ENCODE measurements around the gene BRICD5. TPM values are rescaled to one million over a fixed set of nuclear protein-coding genes. Genes with fewer than 3 reads are reported as not detected.

Gene BRICD5
- total RNA-seq, 1 experiment from 2014 or later: 17.1 TPM

DNA sequence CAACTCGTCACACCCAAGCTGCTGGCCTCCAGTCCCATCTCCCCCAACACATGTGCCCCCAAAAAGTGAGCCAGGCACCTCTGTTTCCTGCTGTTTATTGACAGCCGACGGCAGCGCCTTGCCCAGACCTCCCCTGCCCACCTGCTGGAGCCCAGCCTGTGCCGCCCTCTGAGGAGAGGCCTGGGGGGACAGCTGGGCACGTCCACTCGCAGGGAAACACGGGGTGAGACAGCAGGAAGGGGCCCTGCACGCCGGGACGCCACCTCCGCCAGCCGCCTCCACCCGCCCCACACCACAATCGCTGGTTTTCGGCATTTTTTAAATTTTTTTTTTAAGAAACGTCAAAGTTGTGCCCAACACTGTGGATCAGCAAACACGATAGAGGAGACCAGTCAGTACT lies 33.6 kb downstream of the BRICD5 start:
- no peak overlapping the region for H3K27ac ChIP-seq
- H3K4me1 ChIP-seq (replicated peaks; ENCODE audit: insufficient read depth): no peaks in the 10 kb centered on the region
- BruUV-seq (replicated peaks): no TSS peak
- no peaks in the 10 kb centered on the region; the same call in 1 of the 2 replicates for H3F3A ChIP-seq (ENCODE audit: insufficient read depth, low read depth)
- no peak for DNase-seq
- ChIA-PET POLR2A (ENCODE audit: unreplicated experiment) (no interaction called here), CTCF (no interaction called here)
- no peak overlapping the region for H3K4me2 ChIP-seq
- H3K9me3 ChIP-seq (ENCODE audit: insufficient read depth, low read depth): no peaks in the 10 kb centered on the region
- H3K9me2 ChIP-seq (ENCODE audit: insufficient read depth): no peaks in the 10 kb centered on the region
- TF ChIP-seq, protein P1, sequence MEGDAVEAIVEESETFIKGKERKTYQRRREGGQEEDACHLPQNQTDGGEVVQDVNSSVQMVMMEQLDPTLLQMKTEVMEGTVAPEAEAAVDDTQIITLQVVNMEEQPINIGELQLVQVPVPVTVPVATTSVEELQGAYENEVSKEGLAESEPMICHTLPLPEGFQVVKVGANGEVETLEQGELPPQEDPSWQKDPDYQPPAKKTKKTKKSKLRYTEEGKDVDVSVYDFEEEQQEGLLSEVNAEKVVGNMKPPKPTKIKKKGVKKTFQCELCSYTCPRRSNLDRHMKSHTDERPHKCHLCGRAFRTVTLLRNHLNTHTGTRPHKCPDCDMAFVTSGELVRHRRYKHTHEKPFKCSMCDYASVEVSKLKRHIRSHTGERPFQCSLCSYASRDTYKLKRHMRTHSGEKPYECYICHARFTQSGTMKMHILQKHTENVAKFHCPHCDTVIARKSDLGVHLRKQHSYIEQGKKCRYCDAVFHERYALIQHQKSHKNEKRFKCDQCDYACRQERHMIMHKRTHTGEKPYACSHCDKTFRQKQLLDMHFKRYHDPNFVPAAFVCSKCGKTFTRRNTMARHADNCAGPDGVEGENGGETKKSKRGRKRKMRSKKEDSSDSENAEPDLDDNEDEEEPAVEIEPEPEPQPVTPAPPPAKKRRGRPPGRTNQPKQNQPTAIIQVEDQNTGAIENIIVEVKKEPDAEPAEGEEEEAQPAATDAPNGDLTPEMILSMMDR (conservative IDR thresholded peaks at IDR 0.05): no peak
- no peak for TF ChIP-seq EZH2 (IDR thresholded peaks at IDR 0.05; ENCODE audit: low read depth)
- H3K79me2 ChIP-seq (ENCODE audit: low read depth): no peaks in the 10 kb centered on the region
- no peak overlapping the region for H2AFZ ChIP-seq
- intact Hi-C loops (cut with micrococcal nuclease; ENCODE audit: unreplicated experiment): no loop called here
- H3K36me3 ChIP-seq (ENCODE audit: low read depth): no peaks in the 10 kb centered on the region
- H3K27me3 ChIP-seq (ENCODE audit: insufficient read depth, low read depth): no peaks in the 10 kb centered on the region
- H4K20me1 ChIP-seq (ENCODE audit: insufficient read depth): 0 out of 2 replicates have a peak, but pooled peaks cover 5% of the 10 kb centered on the region
- H3K4me3 ChIP-seq: no peak overlapping the region

DNA sequence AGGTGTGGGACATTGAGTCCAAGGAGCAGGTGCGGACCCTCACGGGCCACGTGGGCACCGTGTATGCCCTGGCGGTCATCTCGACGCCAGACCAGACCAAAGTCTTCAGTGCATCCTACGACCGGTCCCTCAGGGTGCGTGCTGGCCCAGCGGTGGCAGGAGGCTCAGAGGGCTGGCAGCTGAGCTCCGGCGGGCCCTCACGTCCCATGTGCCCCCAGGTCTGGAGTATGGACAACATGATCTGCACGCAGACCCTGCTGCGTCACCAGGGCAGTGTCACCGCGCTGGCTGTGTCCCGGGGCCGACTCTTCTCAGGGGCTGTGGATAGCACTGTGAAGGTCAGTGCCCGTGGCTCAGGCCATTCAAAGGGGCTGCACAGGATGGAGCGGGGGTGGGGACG lies 34.6 kb downstream of the BRICD5 start:
- Histone ChIP-seq H3K79me2 (ENCODE audit: low read depth) (no peaks in the 10 kb centered on the region), H3K4me3 (no peak overlapping the region), H3K36me3 (ENCODE audit: low read depth) (no peaks in the 10 kb centered on the region), H3F3A (ENCODE audit: insufficient read depth, low read depth) (no peaks in the 10 kb centered on the region; the same call in 1 of the 2 replicates), H3K9me3 (ENCODE audit: insufficient read depth, low read depth) (no peaks in the 10 kb centered on the region), H3K4me2 (no peak overlapping the region), H3K9me2 (ENCODE audit: insufficient read depth) (no peaks in the 10 kb centered on the region), H3K27me3 (ENCODE audit: insufficient read depth, low read depth) (no peaks in the 10 kb centered on the region), H3K4me1 (replicated peaks; ENCODE audit: insufficient read depth) (no peaks in the 10 kb centered on the region), H2AFZ (no peak overlapping the region), H3K27ac (no peak overlapping the region), H4K20me1 (ENCODE audit: insufficient read depth) (peaks cover 7% of the 10 kb centered on the region; the same call in 1 of the 2 replicates)
- BruUV-seq (replicated peaks): no TSS peak
- ChIA-PET CTCF (no interaction called here), POLR2A (ENCODE audit: unreplicated experiment) (no interaction called here)
- DNase-seq: no peak
- TF ChIP-seq EZH2 (IDR thresholded peaks at IDR 0.05; ENCODE audit: low read depth): no peak
- TF ChIP-seq, protein P1 (conservative IDR thresholded peaks at IDR 0.05): no peak
- intact Hi-C loops (cut with micrococcal nuclease; ENCODE audit: unreplicated experiment): no loop called here

DNA sequence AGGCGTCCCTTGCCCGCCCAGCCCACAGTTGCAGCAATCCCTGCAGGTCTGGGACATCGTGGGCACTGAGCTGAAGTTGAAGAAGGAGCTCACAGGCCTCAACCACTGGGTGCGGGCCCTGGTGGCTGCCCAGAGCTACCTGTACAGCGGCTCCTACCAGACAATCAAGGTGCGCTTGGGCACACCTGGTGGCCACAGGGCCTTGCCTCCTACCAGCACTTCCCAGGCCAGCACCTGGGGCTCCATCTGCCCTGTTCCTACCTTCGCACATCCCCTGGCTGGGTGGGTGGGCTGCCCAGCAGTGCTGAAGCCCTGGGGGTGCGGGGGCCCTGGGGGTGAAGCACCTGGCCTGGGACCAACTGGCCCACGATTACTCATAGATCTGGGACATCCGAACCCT lies 35.2 kb downstream of the BRICD5 start:
- no peak for DNase-seq
- CTCF ChIA-PET: no interaction called here

More for the DNA sequence above, 35.2 kb downstream of the BRICD5 start:
- Histone ChIP-seq H3K4me2 (no peak overlapping the region), H3K27ac (no peak overlapping the region), H3K4me1 (replicated peaks; ENCODE audit: insufficient read depth) (no peaks in the 10 kb centered on the region), H3K9me2 (ENCODE audit: insufficient read depth) (no peaks in the 10 kb centered on the region), H3K4me3 (no peak overlapping the region), H3K79me2 (ENCODE audit: low read depth) (no peaks in the 10 kb centered on the region), H3K27me3 (ENCODE audit: insufficient read depth, low read depth) (no peaks in the 10 kb centered on the region), H4K20me1 (ENCODE audit: insufficient read depth) (peaks cover 7% of the 10 kb centered on the region; the same call in 1 of the 2 replicates), H2AFZ (no peak overlapping the region), H3F3A (ENCODE audit: insufficient read depth, low read depth) (no peaks in the 10 kb centered on the region; the same call in 1 of the 2 replicates), H3K9me3 (ENCODE audit: insufficient read depth, low read depth) (no peaks in the 10 kb centered on the region), H3K36me3 (ENCODE audit: low read depth) (no peaks in the 10 kb centered on the region)
- intact Hi-C loops (cut with micrococcal nuclease; ENCODE audit: unreplicated experiment): no loop called here
- TF ChIP-seq, protein P1 (conservative IDR thresholded peaks at IDR 0.05): no peak
- no peak for TF ChIP-seq EZH2 (IDR thresholded peaks at IDR 0.05; ENCODE audit: low read depth)
- POLR2A ChIA-PET (ENCODE audit: unreplicated experiment): no interaction called here
- BruUV-seq (replicated peaks): no TSS peak

Measured in PC-9 (cell line).